ENCODE data around the gene ATP5PD.
"Not testable (repeated sequence)": the region's sequence is repeated elsewhere in the genome, so short reads cannot be mapped to it uniquely, and the experiment has no call there.

ATP5PD gene

GRCh38 chr17:75008373-75008772 lies 38.4 kb downstream of the ATP5PD start:
- no peak for DNase-seq (ENCODE audit: extremely low spot score)
- ChIA-PET POLR2A (no interaction called here), CTCF (interaction anchor here (0.8 to 12.1 kb wide), 4 partner anchors 14 to 262 kb away, joined by 3 to 138 read pairs (median 4); partner anchors contain the start of gene MIF4GD)
- no peak for TF ChIP-seq CTCF (IDR thresholded peaks at IDR 0.05; ENCODE audit: control extremely low read depth, extremely low read depth, low read depth, missing control alignments)

- POLR2A ChIA-PET = interaction anchor here (0.5 kb wide), 1 partner anchor 231 kb away, joined by 5 read pairs; no protein-coding TSS in a partner anchor
- no peak for DNase-seq (ENCODE audit: extremely low spot score)
- TF ChIP-seq CTCF (IDR thresholded peaks at IDR 0.05; ENCODE audit: control extremely low read depth, extremely low read depth, low read depth, missing control alignments) = peak; percentile 26
- CTCF ChIA-PET = interaction anchor here (0.9 to 12.1 kb wide), 5 partner anchors 12 to 215 kb away, joined by 3 to 138 read pairs (median 4); partner anchors contain the start of gene CDR2L
These were observed 40.1 kb downstream of the ATP5PD start for GRCh38 chr17:75006653-75007052.

DNA sequence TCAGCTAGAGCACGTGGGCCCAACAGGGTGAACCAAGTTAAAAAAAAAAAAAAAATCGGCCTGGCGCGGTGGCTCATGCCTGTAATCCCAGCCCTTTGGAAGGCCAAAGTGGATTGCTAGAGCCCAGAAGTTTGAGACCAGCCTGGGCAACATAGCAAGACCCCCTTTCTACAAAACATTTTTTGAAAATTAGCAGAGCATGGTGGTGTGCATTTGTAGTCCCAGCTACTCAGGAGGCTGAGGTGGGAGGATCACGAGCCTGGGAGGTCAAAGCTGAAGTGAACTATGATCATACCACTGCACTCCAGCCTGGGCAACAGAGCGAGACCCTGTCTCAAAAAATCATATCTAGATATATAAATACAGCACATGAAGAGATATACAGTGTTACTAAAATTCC lies 40.7 kb downstream of the ATP5PD start:
- POLR2A ChIA-PET; DNase-seq (ENCODE audit: extremely low spot score): not testable (repeated sequence)
- CTCF ChIA-PET = interaction anchor here (0.9 to 12.1 kb wide), 3 partner anchors 12 to 45 kb away, joined by 3 to 138 read pairs (median 5); no protein-coding TSS in a partner anchor

DNA sequence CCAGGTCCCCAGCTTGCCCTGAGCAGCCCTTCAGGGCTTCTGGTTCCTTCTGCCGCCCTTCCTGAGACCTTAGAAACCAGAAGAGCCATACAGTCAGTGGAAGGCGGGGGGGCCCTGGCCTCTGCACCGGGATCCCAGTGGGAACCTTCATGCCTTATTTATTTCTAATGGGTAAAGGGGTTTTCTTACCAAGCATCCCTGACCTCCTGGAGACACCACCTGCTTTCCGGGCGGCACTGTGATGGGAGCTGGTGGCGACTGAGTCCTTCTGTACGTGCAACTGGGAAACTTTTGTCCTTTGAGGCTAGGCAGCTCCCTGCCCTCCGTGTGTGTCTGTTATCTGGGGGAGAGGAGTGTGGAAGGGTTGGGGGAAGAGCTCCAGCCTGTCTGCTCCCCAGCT lies 41.5 kb downstream of the ATP5PD start:
- TF ChIP-seq CTCF (IDR thresholded peaks at IDR 0.05; ENCODE audit: control extremely low read depth, extremely low read depth, low read depth, missing control alignments) = no peak
- POLR2A ChIA-PET = no interaction called here
- CTCF ChIA-PET = interaction anchor here (1.2 to 12.1 kb wide), 2 partner anchors 44 to 45 kb away, joined by 3 to 138 read pairs; no protein-coding TSS in a partner anchor
- no peak for DNase-seq (ENCODE audit: extremely low spot score)

GRCh38 chr17:75004371-75004770 lies 42.4 kb downstream of the ATP5PD start:
- CTCF ChIA-PET = interaction anchor here (6.1 to 12.1 kb wide), 2 partner anchors 8 to 44 kb away, joined by 28 to 138 read pairs; partner anchors contain the start of gene MRPL58
- POLR2A ChIA-PET = no interaction called here
- TF ChIP-seq CTCF (IDR thresholded peaks at IDR 0.05; ENCODE audit: control extremely low read depth, extremely low read depth, low read depth, missing control alignments) = no peak
- no peak for DNase-seq (ENCODE audit: extremely low spot score)

DNA sequence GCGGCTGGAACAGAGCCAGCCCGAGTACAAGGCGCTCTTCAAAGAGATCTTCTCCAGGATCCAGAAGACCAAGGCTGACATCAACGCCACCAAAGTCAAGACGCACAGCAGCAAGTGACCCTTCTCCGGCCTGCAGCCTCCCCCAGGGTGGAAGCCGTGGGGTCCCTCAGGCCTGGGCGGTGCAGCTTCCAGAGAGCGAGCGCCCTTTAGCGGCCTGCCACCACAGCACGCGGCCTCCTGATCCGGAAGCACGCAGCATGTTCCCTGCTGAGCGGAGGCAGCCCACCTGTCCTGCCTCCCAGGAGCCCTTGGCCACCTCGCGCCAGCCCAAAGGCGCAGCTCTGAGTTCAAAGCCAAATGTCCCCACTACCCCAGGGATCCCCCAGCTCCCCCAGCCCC lies 42.8 kb downstream of the ATP5PD start:
- ChIA-PET CTCF (interaction anchor here (6.1 to 12.1 kb wide), 2 partner anchors 9 to 43 kb away, joined by 28 to 138 read pairs; partner anchors contain the start of gene MRPL58), POLR2A (no interaction called here)
- TF ChIP-seq CTCF (IDR thresholded peaks at IDR 0.05; ENCODE audit: control extremely low read depth, extremely low read depth, low read depth, missing control alignments) = no peak

GRCh38 chr17:75003070-75003956 lies 43.5 kb downstream of the ATP5PD start:
- no peak for TF ChIP-seq CTCF (IDR thresholded peaks at IDR 0.05; ENCODE audit: control extremely low read depth, extremely low read depth, low read depth, missing control alignments)
- no peak for DNase-seq (ENCODE audit: extremely low spot score)
- ChIA-PET CTCF (interaction anchor here (6.1 to 12.1 kb wide), 2 partner anchors 9 to 43 kb away, joined by 28 to 138 read pairs; partner anchors contain the start of gene MRPL58), POLR2A (no interaction called here)

More for the DNA sequence above, 42.8 kb downstream of the ATP5PD start:
- no peak for DNase-seq (ENCODE audit: extremely low spot score)
